Stimulated activated CD4-positive, alpha-beta T cell treated with anti-CD3 and anti-CD28 coated beads, Interleukin-15, amount 100 ng/mL, for 24 hours (primary cell): Measurements from ENCODE around the gene ACTR5.

ENCODE experiments used
- DNase-seq: peaks from one replicate; pipeline ENCODE4 v3.0.0-alpha.2; 2020

Gene ACTR5

DNA sequence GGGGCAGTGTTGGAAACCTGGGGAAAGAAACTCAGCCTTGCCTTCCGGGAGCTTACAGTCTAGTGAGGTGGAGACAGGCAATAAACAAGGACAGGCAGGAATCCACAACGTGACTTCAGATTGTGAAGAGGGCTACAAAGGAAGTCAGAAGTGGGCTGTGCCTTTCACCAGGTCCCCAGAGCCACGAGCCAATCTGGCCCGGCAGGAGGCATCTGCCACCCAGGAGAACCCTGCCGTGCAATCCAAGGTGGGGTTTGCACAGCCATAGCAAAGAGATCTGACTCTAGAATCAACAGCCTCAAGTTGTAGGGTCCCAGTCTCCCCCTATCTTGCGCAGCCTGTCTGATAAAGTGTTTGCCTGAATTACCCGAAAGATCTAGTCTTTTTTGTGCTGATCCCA is 18.5 kb upstream of the ACTR5 start:
- peak; percentile 14 for DNase-seq

DNA sequence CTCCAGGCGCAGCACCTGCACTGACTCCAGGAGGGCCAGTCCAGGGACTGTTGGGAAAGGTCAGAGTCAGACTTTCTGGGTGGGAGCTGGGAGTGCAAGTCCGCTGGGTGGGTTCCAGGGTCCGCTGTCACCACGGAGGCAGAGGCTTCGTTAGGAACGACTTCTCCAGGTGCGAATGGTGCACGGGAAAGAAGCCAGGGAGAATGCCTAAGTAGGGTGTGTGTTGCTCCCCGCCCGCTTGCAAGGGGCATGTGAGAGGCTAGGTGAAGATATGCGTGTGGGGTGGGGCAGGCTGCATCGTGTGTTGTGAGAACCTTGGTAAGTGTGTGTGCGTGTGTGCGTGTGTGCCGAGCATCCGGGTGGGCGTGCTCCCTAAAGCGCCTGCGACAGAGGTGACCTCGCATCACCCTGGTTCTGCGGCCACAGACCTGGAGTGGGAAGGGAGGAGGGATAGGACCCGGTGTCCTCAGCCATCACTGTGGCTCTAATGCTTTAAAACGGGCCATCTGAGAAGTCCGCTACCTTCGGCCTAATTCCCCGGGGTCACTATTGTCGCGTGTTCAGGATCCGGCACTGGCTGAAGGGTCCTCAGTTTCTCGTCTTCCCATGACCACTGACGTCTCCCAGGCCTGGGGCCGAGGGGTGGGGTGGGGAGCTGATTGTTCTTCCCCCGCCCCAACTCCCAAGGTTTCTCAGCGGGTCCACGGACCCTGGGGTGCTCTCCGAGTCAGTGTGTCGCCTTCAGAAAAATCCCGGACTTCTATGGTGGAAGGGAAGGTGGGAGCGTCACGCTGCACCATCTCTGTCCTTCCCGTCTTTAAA is 17.9 kb upstream of the ACTR5 start:
- peak; percentile 18 for DNase-seq

DNA sequence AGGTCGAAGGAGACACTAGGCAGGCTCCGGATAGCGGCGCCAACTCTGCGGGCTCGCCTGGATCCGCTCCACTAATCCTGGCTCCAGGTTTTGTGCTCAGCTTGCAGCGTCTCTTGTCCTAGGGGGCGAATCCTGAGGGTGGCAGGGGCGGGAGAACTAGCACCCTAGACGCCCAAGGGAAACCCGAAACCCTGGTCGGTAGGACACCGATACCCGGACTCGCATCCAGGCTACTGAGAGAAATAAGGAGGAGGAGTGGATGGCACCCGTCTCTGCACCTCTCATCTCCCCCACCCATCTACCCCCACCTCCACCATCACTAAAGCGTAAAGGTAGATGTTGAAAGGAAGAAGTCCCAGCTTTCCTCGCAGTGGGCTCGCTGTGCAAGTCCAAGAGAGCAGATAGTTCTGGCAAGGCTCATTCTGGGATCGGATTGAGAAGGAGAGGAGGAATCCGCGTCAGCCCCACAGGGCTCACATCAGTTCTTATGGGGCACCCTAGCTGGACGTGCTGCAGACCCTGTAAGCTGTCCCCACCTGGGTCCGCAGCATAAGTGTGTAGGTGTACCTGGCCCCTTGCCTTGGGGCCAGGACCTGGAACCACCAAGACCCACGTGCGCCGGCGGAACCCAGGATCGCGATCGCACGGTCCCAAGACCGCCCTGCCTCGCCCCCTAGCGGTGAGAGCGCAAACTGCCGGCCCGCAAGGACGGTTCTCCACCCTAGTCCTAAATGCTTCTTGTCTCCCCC is 17.1 kb upstream of the ACTR5 start:
- DNase-seq, result peak; percentile 89

DNA sequence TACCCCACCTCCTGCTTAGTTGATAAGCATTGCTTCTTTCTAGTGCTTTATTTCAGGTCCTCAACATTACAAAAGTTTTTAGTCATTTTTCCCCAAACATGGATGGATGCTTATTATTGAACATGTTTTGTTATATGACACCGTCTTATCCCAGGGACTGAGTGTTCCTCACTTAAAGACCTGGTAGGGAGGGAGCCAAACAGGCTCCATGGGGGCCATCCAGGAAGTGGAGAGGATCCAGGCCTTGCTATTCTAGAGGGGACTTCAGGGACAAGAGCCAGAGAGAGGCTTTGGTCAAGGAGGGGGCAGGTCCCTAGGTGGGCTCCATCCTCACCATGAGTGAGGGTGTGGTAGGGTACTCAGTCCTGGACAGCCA is 16.5 kb upstream of the ACTR5 start:
- no peak for DNase-seq

DNA sequence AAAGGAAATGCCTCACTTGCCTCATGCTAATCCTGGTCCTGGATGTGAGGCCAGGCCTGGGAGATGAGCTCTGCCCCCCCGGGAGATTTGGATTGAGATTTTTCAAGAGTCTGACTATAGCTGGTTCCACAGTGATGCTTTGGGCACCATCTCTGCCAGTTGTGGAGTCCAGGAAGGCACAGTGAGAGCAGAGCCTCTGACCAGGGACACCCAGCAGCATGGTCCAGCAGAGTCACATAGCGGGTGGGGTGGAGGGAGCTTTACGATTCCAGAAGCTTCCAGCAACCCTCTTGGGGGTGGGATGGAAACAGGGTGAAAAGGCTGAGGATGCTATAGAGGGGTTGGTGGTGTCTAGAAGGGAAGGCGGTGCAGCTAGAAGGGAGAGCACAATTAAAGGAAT is 15.3 kb upstream of the ACTR5 start:
- DNase-seq, result no peak

DNA sequence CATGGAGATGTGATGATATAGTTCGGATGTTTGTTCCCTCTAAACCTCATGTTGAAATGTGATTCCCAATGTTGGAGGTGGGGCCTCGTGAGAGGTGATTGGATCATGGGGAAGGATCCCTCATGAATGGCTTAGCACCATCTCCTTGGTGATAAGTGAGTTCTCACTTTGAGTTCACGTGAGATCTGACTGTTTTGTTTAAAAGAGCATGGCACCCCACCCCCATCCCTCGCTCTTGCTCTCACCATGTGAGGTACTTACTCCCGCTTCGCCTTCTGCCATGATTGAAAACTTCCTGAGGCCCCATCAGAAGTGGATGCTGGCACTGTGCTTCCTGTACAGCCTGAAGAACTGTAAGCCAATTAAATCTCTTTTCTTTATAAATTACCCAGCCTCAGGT is 13.1 kb upstream of the ACTR5 start:
- DNase-seq, result no peak

DNA sequence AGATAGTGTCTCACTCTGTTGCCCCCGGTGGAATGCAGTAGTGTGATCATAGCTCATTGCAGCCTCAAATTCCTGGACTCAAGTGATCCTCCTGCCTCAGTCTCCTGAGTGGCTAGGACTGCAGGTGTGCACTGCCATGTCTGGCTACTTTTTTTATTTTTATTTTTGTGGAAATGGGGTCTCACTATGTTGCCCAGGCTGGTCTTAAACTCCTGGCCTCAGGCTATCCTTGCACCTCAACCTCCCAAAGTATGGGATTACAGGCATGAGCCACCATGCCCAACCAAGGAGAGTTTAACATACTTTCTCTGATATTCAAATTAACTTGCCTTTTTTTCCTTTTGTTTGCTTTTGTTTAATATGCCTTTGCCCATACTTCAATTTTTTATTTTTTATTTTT is 10.4 kb upstream of the ACTR5 start:
- no peak for DNase-seq

DNA sequence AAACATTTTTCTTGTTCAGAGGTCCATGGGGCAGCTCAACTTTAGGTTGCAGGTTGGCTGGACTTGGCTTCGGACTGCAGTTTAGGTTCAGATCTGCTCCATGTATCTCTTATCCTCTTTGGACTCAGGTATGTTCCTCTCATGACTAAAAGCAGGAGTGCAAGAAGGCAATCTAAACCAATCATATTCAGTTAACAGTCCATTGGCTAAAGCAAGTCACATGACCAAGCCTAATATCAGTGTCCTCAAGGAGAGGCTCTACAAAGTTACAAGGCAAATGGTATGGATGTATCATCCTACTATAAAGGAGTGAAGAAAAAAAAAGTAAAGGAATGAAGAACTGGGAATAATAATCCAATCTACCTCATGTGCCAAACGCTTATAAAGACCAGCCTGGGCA is 2.5 kb upstream of the ACTR5 start:
- DNase-seq, result no peak

DNA sequence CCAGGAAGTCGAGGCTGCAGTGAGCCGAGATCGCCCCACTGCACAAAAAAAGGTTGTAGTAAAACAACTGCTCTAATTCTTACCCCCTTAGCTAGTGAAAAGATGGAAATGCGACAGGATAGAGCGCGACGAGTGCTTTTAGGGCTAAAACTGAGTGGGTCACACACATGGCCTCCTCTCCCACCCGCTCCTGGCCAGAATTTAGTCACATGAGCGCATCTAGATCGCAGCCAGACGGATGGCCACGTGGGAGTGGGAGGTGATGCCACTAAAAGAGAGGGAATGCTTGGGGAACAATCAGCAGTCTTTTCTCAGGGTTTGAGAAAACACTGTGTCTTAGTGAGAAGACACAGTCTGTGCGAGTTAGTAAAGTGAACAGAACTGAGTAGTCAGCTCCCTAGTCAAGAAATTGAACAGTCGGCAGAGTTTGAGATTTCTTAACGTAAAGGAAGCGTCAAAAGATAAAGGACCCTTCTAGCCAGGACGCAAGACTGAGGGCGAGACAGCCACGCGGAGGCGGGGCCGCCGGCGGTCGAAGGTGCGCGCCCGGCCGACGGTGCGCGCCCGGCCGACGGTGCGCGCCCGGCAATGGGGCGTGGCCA is 664 bp upstream of the ACTR5 start:
- DNase-seq, result no peak

DNA sequence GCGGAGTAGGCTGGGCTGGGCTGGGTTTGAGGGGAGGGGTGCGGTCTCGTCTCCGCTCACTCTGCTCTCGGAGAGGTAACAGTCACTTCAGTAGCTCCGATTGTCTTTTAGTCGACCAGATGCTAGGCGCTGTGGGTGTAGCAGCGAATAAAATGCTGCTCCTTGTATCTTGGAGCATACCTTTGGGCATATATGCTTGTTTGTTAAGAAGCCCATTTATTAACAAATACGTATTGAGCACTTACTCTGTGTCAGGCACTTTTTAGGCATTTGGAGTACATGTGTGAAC is 545 bp downstream of the ACTR5 start:
- peak; percentile 73 for DNase-seq

DNA sequence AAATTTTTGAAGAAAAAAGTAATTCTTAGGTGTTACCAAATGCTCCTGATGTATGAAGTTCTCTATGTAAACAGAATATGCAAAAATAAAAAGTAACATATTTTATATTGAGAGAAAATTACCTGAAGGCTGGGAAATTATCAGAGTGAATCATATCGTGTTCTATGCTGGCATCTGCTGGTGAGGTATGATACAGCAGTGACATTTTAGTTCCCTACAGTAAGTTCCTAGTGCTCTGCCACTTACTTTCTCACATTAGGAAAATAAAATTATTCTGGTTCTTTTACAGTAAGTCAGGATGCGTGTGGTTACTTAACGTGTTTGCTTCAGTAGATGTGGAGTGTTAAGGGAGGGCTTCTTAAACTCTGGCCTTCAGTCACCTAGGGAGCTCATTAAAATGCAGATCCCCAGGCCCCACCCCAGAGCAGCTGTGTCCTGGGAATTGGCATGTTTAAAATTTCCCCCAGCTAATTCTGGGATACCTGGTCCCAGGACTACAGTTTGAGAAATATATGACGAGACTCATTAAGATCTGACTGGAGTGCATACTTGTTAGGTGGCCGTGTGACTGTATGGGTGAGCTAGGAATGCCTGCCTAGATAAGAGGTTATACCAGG is 3.2 kb downstream of the ACTR5 start:
- peak; percentile 22 for DNase-seq

DNA sequence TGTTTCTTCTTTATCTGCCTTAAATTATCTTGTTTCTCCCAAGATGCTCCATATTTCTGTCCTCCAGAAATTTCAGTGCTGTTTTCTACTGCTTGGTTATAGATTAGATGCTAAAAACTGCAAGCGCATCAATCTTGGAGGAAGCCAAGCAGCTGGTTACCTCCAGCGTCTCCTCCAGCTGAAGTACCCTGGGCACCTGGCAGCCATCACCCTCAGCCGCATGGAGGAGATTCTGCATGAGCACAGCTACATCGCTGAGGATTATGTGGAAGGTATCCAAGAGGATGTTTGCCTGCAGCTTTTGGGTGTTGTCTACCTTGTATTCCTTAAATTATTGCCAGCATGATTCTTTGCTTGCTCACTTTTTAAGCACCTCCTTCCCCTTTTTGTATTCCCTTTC is 3.8 kb downstream of the ACTR5 start:
- no peak for DNase-seq

DNA sequence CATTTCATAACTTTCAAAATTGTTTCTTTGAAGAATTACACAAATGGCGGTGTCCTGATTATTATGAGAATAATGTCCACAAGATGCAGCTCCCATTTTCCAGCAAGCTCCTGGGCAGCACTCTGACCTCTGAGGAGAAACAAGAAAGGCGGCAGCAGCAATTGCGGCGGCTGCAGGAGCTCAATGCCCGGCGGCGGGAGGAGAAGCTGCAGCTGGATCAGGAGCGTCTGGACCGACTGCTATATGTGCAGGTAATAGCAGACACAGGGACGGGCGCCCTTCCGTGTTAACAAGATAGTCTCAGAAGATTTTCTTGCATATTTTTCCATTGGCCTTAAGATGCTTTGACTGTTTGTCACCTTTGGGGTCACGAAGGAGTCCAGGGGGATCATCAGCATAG is 6.7 kb downstream of the ACTR5 start:
- no peak for DNase-seq

DNA sequence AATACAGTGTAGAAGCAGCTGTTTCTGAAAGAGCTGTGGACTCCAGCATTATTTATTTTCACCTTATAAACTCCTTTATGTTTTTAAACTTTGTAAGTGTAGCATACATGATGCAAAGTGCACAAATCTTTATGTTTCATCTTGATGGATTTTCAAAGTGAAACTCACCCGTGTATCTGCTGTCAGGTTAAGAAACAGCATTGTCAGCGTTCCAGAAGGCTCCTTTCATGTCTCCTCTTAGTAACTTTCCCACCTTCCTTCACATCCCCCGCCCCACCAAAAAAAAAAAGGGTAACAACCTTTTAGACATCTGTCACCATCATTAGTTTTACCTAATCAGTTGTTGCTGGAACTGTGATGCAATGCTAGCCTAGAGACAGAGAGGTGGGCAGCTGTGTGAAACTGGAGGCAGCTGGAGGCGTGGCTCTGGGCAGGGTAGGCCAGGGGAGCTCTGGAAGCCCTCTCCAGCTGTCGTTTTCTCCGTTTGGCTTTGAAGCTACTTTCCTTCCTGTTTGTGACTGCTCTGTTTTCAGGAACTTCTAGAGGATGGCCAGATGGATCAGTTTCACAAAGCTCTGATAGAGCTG is 7.2 kb downstream of the ACTR5 start:
- DNase-seq, result no peak

DNA sequence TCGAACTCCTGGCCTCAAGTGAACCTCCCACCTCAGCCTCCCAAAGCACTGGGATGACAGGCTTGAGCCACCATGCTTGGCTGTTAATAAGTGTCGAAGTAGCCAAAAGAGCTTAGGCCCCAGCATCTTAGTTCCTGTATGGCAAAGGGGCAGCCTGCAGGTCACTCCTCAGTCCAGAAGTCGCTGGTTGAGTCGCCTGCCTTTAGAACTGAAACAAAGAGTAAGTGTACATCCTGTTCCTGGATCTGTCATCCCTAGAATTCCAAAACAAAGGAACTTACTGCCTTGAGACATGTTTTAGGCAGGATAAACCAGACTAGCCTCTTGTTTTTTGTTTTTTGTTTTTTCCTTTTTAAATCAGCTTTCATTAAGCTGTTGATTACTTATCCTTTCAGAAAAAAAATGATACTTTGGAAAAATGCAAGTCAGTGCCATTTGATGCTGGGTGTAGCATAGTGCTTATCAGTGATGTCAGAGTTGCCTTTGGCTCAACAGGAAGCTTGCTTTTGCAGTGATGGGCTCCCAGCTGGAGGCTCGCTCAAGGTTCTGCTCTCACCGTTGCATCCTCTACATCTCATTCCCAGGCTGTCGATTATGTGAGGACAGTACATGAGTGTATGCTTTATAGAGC is 9.0 kb downstream of the ACTR5 start:
- no peak for DNase-seq

DNA sequence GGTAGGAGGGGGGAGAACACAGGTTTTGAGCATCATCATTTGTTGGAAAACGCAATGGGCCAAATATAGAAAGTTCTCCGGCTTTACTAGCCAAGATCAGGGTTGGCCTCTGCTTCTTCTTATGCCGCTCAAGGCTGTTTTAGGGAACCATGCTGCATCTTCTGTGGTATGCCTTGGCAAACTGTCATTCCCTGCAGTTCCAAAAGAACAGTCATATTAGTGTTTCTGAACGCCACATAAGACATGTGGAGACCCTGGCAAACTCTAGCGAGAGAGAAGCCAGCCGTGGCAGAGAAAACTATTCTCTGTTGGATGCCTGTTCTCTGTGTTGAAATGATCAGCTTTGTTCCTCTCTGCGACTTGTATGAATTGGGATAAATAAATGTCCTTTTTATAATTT is 10.8 kb downstream of the ACTR5 start:
- DNase-seq, result no peak

DNA sequence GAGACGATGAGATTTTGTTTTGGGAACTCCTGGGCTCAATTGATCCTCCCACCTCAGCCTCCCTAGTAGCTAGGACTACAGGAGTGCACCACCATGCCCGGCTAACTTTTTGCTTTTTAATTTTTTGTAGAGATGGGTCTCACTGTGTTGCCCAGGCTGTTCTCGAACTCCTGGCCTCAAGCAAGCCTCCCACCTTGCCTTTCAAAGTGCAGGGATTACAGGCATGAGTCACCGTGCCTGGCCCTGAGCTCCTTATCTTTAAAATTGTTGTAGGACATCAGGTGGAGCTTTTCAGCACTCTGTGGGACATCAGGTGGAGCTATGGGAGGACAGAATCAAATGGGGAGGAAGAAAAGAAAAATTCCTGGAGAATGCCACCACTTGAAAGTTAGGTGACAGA is 12.7 kb downstream of the ACTR5 start:
- DNase-seq, result no peak

DNA sequence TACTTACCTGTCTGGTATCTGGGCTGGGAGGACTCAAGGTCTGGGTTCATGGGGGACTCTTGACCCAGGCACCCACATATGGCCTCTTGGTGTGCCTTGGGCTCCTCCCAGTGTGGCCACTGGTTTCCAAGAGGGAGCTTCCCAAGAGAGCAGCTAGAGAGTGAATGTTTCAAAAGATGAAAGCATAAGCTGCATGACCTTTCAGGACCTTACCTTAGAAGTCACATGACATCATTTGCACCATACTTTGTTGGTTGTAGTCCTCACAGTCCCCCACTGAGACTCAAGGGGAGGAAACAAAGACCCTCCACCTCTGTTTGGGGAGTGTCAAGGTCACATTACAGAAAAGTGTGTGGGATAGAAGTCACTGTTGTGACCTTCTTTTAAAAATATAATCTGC is 13.9 kb downstream of the ACTR5 start:
- no peak for DNase-seq

DNA sequence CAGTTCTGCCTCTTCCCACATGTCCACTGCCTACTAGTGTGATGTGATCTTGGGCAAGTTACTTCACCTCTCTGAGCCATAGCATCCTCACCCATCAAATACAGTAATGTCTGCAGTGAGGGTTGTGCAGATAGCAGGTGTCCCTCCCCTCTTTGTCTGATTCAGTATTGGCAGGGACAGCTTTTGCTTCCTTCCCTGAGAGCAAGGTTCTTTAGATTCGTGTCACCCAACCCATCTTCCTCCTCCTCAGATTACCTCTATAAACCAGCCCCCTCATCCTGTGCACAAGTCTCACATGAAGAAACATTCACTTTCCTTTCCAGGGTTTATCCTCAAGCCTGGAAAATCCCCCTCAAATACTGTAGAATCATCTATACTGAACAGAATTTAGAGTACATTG is 15.4 kb downstream of the ACTR5 start:
- no peak for DNase-seq

DNA sequence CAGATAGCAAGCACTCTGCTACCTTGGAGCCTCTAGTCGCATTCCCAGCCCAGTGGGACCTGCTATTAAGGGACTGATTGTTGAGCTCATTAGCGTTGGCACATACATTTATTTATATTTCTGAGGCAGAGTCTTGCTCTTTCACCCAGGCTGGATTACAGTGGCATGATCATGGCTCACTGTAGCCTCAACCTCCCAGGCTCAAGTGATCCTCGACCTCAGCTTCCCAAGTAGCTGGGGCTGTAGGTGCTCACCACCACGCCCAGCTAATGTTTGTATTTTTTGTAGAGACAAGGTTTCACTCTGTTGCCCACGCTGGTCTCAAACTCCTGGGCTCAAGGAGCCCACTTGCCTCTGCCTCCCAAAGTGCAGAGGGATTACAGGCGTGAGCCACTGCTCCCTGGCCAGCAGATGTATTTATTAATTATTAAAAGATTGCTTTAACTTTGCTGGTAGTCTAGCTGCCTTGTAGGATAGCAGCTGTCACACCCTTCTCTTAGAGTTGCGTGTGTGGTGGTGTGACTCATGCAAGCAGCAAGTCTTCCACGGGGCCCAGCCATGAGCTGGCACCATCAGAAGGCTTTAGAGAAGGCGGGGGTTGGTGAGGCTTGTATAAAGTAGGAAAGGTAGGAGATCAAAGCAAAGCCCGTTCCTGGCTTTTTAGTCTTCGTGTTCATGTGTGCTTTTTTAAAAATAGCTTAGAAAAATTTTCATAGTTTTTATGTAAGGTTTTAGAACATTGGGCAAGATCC is 16.5 kb downstream of the ACTR5 start:
- peak; percentile 75 for DNase-seq

DNA sequence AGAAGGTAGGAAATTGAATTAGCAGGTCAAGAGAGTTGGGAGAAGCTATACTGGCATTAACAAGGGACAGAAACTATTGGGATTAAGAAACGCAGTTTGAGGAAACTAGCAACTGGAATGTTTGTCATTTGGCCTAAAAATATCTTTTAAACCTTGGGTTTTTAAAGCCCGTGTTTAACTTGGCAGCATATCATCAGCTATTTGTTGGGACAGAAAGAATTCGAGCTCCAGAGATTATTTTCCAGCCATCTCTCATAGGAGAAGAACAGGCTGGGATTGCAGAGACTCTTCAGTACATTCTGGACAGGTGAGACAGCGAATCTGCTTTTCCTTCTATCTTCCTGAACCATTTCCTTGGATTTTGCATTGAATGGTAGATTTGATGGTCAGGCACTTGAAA is 17.8 kb downstream of the ACTR5 start:
- DNase-seq, result no peak
